ENCODE measurements around the gene FAT4.

Gene FAT4

GRCh38 chr4:125314676-125315575, at the start of gene FAT4:
Gene FAT4 (plus strand): TSS chr4:125314955. CDS start chr4:125316412, 1,457 bp downstream.
- no peak for DNase-seq (ENCODE audit: low read depth in 2 of 2)

GRCh38 chr4:125265846-125266245, 48.9 kb upstream of the FAT4 start:
- no peak for DNase-seq (ENCODE audit: low read depth in 2 of 2)

DNA sequence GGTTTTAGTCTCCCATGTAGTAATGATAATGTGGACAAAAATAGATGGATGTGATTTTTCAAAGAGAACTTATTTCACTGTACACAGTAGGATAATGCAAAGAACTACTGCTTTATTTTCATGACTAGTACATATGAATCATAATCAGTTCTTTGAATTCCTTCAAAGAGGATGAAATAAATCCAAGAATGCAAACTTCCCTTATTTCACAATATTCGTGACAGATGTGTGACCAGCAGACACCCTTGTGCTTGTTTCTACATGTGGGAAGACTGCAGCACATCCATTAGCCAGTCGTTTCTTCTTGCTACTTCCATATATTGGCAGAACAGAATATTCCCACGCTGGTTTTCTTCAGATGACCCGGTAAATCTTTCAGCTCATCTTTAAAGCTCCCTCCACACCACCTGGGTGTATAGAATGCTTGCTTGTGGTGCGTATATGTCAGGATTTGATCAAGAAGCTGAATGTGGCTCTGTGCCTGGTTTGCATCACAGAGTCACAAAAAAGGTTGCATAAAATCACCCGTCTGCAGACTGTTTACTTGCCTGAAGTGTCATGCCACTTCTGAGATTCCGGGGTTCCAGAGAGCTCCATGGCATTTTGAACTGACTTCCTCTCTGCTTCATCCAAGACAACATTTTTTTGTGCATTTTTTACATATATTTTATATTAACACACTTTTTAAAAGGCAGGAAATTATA, 47.7 kb upstream of the FAT4 start:
- no peak for DNase-seq (ENCODE audit: low read depth in 2 of 2)

GRCh38 chr4:125267630-125268029, 47.1 kb upstream of the FAT4 start:
- DNase-seq (ENCODE audit: low read depth in 2 of 2), result no peak

DNA sequence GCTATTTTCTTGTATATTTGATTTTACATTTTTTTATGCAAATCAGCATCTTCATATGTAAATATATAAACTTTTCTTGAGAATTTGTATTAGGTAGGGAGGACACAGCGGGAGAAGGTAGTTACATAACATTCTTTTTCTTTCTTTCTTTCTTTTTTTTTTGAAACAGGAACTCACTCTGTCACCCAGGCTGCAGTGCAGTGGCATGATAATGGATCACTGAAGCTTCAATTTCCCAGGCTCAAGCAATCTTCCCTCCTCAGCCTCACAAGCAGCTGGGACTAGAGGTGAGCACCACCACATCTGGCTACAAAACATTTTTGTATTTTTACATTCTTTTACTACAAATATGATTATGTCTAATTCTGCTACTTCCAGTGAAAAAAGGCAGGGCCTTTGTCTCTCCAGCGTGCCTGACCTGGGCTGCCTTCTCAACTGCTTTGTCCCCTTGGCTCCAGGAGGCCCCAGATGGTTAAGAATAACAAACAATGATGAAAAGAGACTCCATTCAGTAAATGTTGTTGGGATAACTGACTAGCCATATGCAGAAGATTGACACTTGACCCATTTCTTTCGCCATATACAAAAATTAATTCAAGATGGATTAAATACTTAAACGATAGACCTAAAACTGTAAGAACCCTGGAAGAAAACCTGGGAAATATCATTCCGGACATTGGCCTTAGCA, 46.5 kb upstream of the FAT4 start:
- DNase-seq (ENCODE audit: low read depth in 2 of 2), result no peak

DNA sequence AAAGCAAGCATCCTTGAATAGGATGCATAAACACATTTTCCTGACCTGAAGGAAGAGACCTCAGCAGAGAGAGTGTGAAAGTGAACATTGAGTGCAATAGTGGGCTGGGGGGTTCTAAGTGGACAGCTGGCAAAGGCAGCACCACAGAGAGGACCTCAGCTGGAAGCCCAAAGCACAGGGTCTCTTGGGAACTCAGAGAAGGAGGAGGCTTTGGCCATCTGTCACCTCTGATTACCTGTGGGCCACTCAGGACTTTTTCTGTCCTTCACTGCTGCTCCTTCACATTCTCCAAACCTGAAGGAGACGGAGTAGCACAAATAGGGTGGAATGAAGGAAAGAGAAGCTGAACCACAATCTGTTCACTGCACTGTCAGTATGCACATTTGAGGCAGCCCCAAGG, 37.9 kb upstream of the FAT4 start:
- no peak for DNase-seq (ENCODE audit: low read depth in 2 of 2)

DNA sequence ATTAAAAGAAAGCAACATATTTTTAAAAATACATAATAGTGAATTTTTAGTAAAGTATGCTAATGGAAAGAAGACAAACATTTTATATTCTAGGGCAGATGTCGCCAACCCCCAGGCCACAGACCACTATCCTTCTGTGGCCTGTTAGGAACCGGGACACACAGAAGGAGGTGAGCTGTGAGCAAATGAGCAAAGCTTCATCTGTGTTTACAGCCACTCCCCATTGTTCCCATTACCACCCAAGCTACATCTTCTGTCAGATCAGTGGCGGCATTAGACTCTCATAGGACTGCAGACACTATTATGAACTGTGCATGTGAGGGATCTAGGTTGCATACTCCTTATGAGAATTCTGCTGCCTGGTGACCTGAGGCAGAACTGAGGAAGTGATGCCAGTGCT, 37.0 kb upstream of the FAT4 start:
- no peak for DNase-seq (ENCODE audit: low read depth in 2 of 2)

DNA sequence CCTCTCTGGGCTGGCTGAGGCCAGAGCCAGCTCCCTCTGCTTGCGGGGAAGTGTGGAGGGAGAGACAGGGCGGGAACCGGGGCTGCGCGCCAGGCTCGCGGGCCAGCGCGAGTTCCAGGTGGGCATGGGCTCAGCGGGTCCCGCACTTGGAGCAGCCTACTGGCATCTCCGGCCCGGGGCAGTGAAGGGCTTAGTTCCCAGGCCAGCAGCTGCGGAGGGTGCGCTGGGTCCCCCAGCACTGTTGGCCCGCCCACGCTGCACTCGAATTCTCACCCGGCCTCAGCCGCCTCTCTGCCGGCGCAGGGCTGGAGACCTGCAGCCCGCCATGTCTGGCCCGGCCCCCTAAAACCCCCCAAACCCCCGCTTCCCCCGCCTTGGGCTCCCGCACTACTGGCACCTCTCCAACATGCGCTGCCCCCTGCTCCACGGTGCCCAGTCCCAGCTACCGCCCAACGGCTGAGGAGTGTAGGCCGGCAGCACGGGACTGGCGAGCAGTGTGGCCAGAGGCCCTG, 33.8 kb upstream of the FAT4 start:
- no peak for DNase-seq (ENCODE audit: low read depth in 2 of 2)

GRCh38 chr4:125283707-125284279, 31.0 kb upstream of the FAT4 start:
- DNase-seq (ENCODE audit: low read depth in 2 of 2), result no peak

GRCh38 chr4:125297116-125297515, 17.6 kb upstream of the FAT4 start:
- DNase-seq (ENCODE audit: low read depth in 2 of 2), result no peak

- DNase-seq (ENCODE audit: low read depth in 2 of 2), result no peak
Observed at GRCh38 chr4:125303058-125303457, 11.7 kb upstream of the FAT4 start.

- DNase-seq (ENCODE audit: low read depth in 2 of 2), result no peak
Observed at GRCh38 chr4:125303821-125304220, 10.9 kb upstream of the FAT4 start.

- no peak for DNase-seq (ENCODE audit: low read depth in 2 of 2)
Observed at GRCh38 chr4:125306112-125306511, 8.6 kb upstream of the FAT4 start.

- no peak for DNase-seq (ENCODE audit: low read depth in 2 of 2)
Observed at GRCh38 chr4:125306533-125306932, 8.2 kb upstream of the FAT4 start.

- no peak for DNase-seq (ENCODE audit: low read depth in 2 of 2)
Observed at GRCh38 chr4:125311503-125311902, 3.3 kb upstream of the FAT4 start.

GRCh38 chr4:125313497-125313896, 1.3 kb upstream of the FAT4 start:
- no peak for DNase-seq (ENCODE audit: low read depth in 2 of 2)

DNA sequence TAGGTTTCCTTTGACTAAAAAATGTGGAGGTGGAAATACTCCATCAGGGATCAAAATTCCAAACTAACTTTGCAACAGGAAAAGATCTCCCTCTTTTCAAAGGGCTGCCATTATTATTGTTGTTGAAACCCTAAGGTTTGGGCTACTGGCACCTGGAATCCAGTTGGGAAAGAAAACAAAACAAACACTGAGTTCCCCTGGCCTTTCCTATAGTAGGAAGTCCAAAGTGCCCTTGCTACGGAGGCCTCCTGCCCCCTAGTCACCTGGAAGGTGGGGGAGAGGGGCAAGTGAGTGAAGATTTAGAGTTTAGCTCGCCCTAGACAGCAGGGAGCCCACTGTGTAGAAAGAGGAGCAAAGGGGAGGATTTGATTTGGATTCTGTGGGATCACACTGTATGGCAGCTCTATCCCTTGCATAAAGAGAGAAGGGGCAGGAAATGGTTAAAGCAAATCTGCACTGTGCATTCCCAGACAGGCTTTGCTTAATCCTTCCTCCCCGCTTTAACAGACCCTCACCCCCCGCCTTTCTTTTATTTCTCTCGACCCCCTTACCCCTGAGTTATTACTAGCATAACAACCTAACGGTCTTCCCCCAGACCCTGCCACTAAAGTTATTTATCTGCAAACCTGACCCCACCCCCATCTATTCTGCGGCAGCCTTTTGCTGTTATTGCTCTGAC, 627 bp upstream of the FAT4 start:
- DNase-seq (ENCODE audit: low read depth in 2 of 2), result no peak

DNA sequence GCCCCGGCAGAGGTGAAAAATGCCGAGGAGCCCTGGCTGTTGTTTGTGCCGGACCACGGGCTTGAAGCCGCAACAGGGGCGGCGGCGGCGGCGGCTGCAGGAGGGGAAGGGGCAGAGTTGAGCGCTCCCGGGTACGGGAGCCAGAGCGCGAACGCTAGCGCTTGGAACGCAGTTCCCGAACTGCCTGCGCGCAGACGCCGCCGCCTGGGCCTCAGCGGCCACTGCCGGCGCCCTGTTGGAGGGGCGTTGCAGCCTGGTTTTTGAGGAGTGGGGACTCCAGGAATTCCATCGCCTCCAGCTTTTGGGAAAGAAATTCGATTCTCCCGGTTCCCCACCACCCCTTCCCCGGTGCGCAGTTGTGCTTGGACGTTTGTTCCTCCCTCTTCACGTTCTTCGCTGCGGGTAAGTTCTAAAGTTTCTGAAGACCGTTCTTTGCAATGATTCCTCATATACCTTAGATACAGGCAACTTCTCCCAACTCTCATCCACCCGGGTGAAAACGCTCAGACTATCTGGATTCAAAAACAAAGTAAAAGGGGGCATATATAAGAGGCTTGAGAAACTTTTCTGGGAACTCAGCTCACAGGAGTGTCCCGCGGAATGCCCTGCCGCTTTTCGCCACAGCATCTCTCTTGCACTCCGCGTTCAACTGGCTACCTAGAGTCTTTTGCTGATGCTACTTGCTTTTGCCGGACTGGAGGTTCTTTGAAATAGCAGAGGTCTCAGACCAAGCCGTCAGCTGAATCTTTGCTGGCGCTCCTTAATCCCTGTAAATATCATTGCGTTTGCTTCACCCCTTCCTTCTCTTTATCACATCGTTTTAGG, 1.0 kb downstream of the FAT4 start:
- no peak for DNase-seq (ENCODE audit: low read depth in 2 of 2)

DNA sequence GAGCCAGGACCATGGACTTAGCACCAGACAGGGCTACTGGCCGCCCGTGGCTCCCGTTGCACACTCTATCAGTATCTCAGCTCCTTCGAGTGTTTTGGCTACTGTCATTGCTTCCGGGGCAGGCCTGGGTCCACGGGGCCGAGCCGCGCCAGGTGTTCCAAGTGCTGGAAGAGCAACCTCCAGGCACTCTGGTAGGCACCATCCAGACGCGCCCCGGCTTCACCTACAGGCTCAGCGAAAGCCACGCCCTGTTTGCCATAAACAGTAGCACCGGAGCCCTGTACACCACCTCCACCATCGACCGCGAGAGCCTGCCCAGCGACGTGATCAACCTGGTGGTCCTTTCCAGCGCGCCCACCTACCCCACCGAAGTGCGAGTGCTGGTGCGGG, 1.6 kb downstream of the FAT4 start:
- DNase-seq (ENCODE audit: low read depth in 2 of 2), result no peak

- no peak for DNase-seq (ENCODE audit: low read depth in 2 of 2)
Observed at GRCh38 chr4:125316791-125317524, 2.2 kb downstream of the FAT4 start.
